ENCODE results near the gene PTPRM. TPM values are rescaled to one million over a fixed set of nuclear protein-coding genes. Genes with fewer than 3 reads are reported as not detected.

PTPRM gene
- total RNA-seq, 1 experiment from 2014 or later = 6.2 TPM

GRCh38 chr18:8330575-8330974 is 763.5 kb downstream of the PTPRM start:
- Histone ChIP-seq H3K23ac (ENCODE audit: insufficient read length, low read depth, low read length) (no peak overlapping the region), H2BK20ac (ENCODE audit: low read depth, low read length, poor library complexity, severe bottlenecking) (no peak overlapping the region)
- H3K27me3 Mint-ChIP-seq (ENCODE audit: low read depth) = no peaks in the 10 kb centered on the region; the same call in 1 of the 2 replicates

More at GRCh38 chr18:8330575-8330974, 763.5 kb downstream of the PTPRM start:
- Histone ChIP-seq H4K8ac (replicated peaks; ENCODE audit: insufficient read length, low read depth, low read length) (no peak overlapping the region), H3K27ac (ENCODE audit: insufficient read length, low read depth, low read length) (no peak overlapping the region), H3K79me2 (ENCODE audit: insufficient read depth, low read length) (no peaks in the 10 kb centered on the region), H3K9me3 (ENCODE audit: control insufficient read depth, low read depth, low read length) (no peaks in the 10 kb centered on the region), H3K18ac (ENCODE audit: insufficient read length, low read depth, low read length) (no peak overlapping the region), H3T11ph (ENCODE audit: low read length) (no peak overlapping the region), H2BK15ac (ENCODE audit: low read depth, low read length) (no peak overlapping the region), H2AK5ac (ENCODE audit: insufficient read length, low read length) (no peak overlapping the region), H3K56ac (ENCODE audit: insufficient read length, low read depth, low read length) (no peak overlapping the region), H2BK5ac (ENCODE audit: insufficient read length, low read length) (no peak overlapping the region), H3K79me1 (ENCODE audit: insufficient read depth, low read depth, low read length, poor library complexity, severe bottlenecking) (no peaks in the 10 kb centered on the region), H2BK120ac (ENCODE audit: low read depth, low read length, poor library complexity, severe bottlenecking) (no peak overlapping the region), H2BK12ac (ENCODE audit: insufficient read length, low read depth, low read length) (no peak overlapping the region), H3K4ac (ENCODE audit: low read depth, low read length) (no peak overlapping the region), H3K27me3 (ENCODE audit: insufficient read depth, low read length) (no peaks in the 10 kb centered on the region), H2AFZ (ENCODE audit: low read length) (no peak overlapping the region), H3K4me2 (ENCODE audit: insufficient read depth, insufficient read length, low read length) (no peak overlapping the region), H4K5ac (ENCODE audit: insufficient read length, low read depth, low read length) (no peak overlapping the region), H3K9ac (ENCODE audit: extremely low read depth, insufficient read length, low read length) (no peak overlapping the region), H3K4me1 (ENCODE audit: insufficient read depth, low read length) (no peaks in the 10 kb centered on the region), H4K20me1 (ENCODE audit: control insufficient read depth, insufficient read depth, insufficient read length) (no peaks in the 10 kb centered on the region), H3K23me2 (ENCODE audit: insufficient read length, low read depth, low read length, poor library complexity, severe bottlenecking) (no peaks in the 10 kb centered on the region), H3K14ac (ENCODE audit: insufficient read depth, low read length) (no peak overlapping the region), H4K91ac (ENCODE audit: insufficient read length, low read depth, low read length) (no peak overlapping the region)
- TF ChIP-seq CTCF (conservative IDR thresholded peaks at IDR 0.05) = no peak
- no peak overlapping the region for H3K27ac Mint-ChIP-seq
- no CpG with 5 or more reads among the region's 10 CpGs for WGBS (ENCODE audit: extremely low coverage, insufficient read length, low lambda C conversion rate)
- H3K4me3 Mint-ChIP-seq = no peak overlapping the region
- peaks cover 0 to 2% of the 10 kb centered on the region in 2 experiments; a peak in 1 of 4 replicates for H3K4me1 Mint-ChIP-seq
- no peaks in the 10 kb centered on the region for H3K9me3 Mint-ChIP-seq
- DNase-seq = no peak
- H3K36me3 Mint-ChIP-seq (ENCODE audit: insufficient read depth in 1 of 3, low read depth in 3 of 3) = no peaks in the 10 kb centered on the region
